ENCODE data around the gene NACA2.
"Not testable (repeated sequence)": the region's sequence is repeated elsewhere in the genome, so short reads cannot be mapped to it uniquely, and the experiment has no call there.

NACA2 gene

DNA sequence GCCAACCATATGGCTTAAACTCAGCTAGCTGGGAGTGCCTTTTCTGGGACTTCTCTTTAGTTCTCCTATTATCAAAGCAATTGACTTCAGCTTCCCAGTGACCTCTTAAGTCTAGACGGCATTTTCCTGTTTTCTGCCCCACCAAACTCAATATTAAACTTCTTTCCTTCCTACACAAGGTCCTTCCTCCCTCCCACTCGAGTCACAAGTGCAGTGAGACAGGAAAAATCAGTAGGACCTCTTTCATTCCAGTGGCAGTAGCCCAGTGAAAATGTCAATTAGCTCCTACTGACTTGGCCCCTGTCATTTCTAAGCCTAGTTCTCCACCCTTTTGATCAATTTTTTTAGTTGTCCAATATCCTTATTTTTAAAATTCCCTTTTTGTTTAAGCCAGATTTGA, 9.6 kb upstream of the NACA2 start:
- DNase-seq (ENCODE audit: low spot score): no peak

DNA sequence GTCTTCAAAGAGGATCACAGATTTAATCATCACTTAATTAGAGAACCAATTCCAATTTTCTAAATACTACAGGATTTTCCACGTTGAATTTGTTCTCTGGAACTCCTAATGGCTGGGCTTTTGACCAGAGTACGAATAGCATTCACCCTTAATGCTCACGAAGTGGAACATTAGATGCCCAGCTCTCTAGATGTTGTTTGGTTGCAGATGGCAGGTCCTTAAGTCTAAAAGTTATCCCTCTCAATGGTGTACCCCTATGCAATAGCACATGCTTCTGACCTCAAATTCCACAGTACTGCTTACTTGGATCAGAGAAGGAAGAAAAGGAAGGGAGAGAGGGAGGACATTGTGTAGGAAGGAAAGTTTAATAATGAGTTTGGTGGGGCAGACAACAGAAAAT, 8.6 kb upstream of the NACA2 start:
- DNase-seq (ENCODE audit: low spot score): no peak
- no peak for FAIRE-seq

More for the DNA sequence above, 9.6 kb upstream of the NACA2 start:
- no peak for FAIRE-seq

DNA sequence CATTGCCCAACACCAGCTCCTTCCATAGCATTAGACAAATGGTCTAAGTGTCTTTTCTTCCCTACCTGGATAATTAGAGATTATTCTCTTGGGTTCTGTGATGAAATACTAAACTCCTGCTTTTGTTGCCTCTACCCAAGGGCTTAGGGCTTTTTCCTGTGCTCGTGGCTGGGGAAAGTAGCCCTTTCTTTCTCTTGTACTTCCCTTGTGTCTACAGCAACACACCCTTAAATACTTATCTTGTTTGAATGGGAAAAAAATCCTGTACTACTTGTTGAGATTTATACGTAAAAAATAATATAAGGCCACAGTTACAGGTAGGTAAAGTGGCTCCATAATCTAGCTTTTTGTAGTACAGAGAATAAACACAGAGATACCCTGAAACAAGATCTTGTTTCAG, 7.0 kb upstream of the NACA2 start:
- DNase-seq (ENCODE audit: low spot score) (no peak), FAIRE-seq (no peak)

DNA sequence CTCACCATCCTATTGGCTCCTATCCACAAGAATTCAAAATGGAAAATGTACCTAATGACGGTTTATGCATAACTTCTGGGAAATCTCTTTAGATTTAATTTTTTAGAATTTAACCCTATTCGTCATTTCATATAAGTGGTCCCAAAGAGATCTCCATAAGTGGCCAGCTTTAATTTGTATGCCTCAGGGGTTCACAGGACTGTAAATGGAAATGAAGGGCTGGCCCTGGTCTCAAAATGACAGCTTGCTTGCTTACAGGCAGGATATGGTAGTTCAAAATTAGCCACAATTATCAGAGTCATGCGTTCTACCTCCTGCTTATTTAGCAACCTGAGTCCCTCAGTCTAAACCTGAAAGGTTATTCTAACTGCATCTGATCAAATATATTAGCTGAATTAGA, 6.6 kb upstream of the NACA2 start:
- FAIRE-seq (no peak), DNase-seq (ENCODE audit: low spot score) (no peak)

DNA sequence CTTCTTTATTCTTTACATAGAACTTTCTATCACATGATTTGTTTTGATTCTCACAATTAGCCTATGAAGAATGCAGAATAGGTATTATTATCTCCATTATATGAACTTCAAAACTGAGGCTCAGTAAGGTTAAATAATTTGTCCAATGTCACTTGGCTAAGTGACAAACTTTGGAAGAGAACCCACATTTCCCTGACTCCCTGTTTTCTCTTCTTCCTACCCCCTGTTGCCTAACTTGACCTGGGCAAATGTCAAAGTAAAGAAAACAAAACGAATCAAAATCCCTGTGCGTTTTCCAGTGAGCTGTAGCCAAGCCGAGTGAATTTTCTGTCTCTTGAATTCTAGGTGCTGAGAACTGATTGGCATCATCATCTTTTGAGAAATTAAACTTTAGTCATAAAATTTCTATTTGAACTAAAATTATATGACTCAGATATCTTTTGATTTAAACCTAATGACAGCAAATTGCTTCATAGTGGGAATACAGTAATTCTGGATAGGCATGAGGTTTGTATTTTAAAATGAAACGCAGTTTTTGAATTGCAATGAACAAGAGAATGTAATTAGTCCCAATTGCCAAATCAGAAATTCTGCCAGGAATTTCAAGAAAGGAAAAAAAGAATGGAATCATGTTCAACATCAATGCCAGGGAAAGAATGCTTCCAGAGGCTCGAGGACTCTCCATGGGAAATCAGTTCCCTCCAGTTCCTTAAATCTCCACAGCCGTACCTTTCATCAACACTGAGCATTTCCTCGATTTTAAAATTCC, 4.6 kb upstream of the NACA2 start:
- FAIRE-seq (no peak), DNase-seq (ENCODE audit: low spot score) (no peak)

DNA sequence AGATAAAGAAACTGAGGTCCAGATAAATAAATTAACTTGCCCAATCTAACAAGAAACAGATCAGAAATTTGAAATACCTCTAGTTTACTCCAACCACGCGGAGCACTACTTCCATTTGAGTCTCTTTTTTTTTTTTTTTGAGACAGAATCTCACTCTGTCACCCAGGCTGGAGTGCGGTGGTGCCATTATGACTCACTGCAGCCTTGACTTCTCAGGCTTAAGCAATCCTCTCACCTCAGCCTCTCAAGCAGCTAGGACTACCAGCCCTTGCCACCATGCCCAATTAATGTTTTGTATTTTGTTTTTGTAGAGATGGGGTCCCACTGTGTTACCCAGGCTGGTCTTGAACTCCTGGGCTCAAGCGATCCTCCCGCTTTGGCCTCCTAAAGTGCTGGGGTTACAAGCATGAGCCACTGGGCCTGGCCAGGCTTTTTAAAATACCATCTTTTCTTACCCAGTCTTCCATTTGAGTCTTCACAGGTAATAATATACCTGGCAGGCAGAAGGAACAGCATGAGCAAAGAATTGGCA, 3.3 kb upstream of the NACA2 start:
- peak; percentile 18 for DNase-seq (ENCODE audit: low spot score)
- FAIRE-seq: peak; percentile 51

DNA sequence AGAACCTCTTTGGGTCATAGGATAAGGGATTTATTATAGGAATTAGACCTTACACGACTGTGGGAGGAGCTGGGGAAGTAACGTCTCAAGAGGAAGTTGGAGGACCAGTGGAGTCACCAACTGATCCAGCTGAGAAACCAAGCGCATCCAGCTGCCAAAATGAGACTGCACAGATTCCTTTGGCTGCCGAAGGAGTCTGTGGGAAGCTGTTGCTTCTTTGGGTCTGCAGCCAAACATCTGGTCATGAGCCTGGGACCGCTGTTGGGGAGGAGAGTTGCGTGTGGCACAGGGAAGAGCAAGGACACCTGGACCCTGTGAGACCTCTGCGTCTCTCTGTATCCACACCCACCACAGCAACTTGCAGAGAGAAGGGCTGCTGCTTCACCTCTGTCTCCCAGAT, 2.4 kb upstream of the NACA2 start:
- FAIRE-seq (peak; percentile 38), DNase-seq (ENCODE audit: low spot score) (peak; percentile 42)

DNA sequence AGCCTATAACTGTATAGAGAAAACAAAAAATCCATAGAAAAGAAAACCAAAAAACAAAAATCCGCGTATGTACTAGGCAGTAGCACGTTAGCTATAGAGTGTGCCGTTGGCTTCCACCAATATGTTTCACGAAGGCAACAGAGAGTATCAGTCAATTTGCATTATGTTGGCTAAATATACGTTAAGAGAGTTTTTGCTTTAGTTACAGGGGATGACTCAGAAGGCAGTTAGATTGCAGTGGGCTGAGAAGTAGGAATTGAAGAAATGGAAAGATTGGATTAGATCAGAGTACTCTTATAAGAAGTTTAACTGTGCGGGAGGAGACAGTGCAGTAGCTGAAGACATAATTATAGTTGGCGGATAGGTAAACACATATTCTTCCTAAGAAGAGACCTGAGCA, 911 bp upstream of the NACA2 start:
- DNase-seq (ENCODE audit: low spot score) (no peak), FAIRE-seq (no peak)

DNA sequence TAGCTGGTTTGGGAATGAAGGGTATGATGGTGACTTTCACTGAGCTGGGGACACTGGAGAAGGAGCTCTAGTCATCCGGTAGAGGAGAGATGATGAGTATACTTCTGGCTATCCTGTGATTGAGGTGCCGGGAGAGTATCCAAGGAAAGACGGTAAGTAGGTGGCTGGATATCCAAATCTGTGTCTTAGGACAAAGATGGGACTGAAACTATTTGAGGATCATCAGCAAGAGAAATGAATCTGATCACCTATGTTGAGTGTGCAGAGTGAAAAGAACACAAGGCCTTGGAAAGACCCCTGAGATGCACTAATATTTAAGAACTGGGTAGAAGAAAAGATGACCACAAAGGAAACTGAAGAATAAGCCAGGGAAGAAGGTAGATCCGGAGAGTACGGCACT, 1.0 kb downstream of the NACA2 start:
- FAIRE-seq (no peak), DNase-seq (ENCODE audit: low spot score) (no peak)

DNA sequence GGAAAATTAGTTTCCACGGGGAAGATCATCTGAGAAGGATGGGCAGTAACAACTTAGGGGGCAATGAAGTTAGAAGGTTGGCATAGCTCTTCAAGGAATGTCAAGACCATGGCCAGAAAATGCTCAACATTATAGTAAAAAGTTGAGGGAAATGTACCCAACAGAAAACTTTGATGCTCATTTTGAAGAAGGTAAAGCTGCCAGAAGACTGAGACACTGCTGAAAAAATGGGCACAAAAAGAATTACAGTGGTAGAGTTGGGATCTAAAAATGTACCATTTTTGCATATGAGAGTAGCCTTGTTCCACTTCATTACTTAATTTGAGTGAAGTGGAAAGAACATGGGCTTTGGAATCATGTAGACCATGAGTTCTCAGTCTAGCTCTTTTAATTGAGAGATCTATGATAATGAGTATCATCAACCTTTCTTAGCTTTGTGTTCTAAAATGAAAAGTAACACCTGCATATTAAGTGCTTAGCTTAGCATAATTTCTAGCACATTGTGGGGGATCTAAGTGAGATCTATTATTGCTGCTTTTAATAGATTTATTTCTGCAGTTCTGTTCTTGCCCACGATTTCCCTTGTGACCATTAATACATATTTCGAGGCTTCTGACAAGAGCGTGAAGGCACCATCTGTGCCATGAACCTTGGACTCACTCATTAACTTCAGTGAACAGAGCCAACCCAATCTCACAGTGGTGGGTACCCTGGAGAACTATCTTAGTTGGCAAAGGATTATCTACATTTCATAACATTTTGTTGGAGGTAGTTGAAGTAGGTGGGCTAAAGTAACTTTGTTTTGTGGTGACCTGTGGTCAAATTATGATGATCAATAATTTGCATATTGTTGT, 3.0 kb downstream of the NACA2 start:
- no peak for DNase-seq (ENCODE audit: low spot score)
- no peak for FAIRE-seq

DNA sequence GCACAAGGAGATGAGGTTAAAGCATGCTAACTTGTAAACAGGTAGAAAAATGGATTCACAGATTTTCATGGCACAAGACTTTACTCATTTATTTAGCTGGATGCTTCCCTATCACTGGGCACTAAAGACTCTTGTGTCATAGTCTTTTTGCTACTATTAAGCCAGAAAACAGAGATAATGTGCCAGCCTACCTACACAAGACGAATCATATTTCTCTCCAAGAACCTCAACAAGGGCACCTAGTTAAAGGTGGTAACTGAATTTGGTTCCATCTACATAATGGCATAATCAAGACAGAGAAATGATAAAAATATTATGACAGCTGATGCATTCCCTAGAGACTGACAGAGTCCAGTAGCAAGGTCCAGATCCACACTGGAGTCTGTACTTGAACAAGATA, 3.8 kb downstream of the NACA2 start:
- no peak for DNase-seq (ENCODE audit: low spot score)
- no peak for FAIRE-seq

DNA sequence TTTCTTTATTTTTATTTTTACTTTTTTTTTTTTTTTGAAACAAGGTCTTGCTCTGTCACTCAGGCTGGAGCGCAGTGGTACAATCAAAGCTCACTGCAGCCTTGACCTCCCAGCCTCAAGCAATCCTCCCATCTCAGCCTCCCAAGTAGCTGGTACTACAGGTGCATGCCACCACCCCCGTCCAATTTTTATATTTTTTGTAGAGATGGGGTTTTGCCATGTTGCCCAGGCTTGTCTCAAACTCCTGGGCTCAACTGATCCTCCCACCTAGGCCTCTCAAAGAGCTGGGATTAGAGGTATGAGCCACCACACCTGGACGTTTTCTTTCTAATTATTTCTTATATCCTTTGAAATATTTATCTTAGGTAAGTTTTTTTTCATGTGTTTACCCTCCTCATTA, 4.4 kb downstream of the NACA2 start:
- not testable (repeated sequence) for DNase-seq (ENCODE audit: low spot score)

DNA sequence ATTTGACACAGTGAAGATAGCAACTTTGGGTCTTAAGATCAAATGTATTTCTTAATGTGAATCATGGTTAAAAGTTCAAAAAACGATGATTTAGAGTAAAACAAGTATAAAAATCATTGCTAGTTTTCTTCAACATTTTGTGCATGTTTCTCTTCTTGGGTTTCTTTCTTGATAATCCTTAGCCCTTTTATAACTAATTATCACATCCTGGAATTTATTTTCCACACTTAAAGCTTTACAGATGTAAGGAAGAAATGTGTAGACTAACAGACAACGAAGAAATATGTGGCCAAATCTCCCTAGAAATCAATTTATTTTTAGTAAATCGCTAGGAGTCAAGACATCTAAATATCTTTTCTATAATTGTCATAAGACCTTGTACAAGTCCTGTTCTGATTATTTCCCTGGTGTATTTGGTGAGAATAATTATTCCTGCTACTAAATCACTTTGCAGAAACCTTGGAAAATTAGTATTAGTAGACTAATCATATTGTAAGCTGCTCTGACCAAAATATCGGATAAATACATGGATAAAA, 4.9 kb downstream of the NACA2 start:
- FAIRE-seq (no peak), DNase-seq (ENCODE audit: low spot score) (no peak)

More for the DNA sequence above, 4.4 kb downstream of the NACA2 start:
- not testable (repeated sequence) for FAIRE-seq

DNA sequence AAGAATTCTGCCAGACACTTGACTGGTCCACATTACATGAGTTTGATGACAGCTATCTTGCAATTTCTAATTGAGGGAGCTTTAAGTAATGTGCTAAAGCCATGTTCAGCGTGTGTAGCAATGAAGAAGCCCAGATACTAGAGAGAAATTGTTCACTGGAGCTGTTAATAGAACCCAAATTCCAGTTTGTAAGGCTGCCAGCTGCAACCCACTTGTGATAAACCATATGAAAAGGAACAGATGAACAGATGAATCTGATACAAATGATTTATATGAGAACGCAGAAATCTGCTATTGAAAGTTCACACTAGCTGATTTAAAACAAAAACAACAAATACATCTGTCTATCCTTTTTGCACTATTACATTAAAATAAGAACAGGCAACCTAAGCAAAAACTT, 6.2 kb downstream of the NACA2 start:
- no peak for FAIRE-seq
- no peak for DNase-seq (ENCODE audit: low spot score)

DNA sequence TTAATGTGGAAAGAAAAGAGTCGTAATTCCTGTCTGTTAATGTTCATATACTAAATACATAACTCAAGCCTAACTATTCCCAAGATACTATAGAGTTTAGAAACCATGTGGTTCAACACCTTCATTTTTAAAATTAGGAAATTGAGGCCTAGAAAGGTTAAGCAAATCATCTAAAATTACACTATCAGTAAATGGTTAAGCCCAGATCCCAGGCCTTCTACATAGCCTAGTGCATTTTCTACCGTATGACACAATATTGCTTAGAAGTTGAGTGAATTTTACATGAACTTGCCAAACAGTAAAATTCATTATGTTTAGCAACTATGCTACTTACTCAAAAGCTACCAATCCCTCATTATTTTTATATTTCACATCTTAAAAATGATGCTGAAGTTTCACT, 6.8 kb downstream of the NACA2 start:
- no peak for DNase-seq (ENCODE audit: low spot score)
- FAIRE-seq: no peak

DNA sequence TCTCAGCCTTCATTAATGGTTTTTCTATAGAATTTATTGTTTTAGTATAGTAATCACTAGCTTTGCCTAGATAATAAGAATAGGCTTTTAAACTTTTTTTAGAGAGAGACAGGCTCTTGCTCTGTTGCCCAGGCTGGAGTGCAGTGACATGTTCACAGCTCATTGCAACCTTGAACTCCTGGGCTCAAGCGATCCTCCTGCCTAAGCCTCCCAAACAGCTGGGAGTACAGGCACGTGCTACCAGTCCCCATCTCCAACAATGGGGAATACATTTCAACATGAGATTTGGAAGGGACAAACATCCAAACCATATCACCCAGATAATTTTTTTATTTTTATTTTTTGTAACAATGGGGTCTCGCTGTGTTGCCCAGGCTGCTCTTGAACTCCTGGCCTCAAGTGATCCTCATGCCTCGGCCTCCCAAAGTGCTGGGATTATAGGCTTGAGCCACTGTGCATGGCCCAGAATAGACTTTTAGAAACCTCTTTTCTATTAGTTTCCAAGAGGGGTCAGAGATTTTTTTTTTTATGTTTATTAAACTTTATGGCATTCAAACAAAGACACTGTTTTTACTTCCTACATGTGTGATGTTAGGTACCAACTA, 7.3 kb downstream of the NACA2 start:
- no peak for DNase-seq (ENCODE audit: low spot score)
- FAIRE-seq: no peak

DNA sequence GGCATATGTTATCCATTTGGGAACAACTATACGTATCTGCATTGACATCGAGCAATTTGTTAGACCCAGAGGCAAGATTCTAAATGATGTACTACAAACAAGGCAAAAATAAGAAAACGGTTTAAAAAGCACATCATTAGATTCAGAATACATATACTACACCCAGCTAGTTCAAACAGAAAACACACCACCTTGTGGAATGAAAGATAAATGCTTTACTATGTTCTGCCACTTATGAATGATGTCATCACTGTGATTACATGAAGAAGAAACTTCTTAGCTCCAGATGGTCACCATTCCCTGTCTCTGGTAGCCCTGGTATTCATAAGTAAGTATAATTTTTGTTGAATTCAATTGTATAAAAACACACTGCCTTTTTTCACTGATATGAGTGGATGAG, 7.8 kb downstream of the NACA2 start:
- FAIRE-seq: peak; percentile 72
- peak; percentile 31 for DNase-seq (ENCODE audit: low spot score)

DNA sequence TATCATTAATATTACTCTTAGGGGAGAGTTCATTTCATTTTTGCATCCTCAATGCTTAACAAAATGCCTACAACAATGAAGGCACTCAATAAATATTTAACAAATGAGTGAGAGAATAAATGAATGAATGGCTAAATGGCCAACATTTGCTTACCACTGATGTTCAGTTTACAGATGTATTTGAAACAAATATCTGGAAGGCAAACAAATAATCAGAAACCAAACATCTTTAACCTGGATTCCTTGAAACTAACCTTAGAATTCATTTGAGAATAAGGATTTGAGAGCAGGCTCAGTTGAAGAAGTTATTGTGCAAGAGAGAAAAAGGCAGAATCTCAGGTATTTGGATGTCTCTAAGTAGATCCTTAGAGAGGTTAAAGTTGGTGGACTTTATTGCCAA, 8.4 kb downstream of the NACA2 start:
- no peak for FAIRE-seq
- DNase-seq (ENCODE audit: low spot score): no peak

DNA sequence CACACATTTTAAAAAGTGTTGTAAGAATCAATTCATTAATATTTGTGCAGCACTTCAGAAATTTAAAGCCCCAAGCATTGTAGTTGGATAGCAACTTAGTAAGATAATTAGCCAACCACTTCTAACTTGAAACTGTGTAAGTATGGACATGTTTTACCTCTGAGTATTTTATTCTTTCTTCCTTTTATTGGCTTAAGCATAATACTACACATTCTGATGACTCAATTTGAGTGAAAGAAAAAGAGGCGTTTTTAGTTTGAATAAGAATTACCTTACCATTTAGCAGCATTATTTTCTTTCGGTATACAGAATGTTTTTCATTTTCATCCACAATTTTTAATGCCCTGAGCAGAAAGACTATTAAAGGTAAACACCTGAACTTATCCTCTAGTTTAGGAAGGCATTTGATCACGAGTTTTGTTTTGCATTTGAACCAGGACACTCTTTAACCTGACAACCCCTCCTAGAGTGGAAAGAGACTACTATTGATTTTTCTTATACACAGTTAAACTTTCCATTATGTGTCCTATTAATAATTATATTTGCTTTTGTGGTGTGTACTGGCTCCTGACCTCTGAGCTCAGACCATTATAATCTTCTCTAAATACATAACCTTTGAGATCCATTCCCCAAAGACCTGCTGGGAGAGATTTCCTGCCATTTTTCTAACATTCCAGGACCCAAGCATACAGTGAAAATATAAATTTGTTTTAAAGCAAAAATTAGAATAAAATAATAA, 9.2 kb downstream of the NACA2 start:
- DNase-seq (ENCODE audit: low spot score) (no peak), FAIRE-seq (no peak)

DNA sequence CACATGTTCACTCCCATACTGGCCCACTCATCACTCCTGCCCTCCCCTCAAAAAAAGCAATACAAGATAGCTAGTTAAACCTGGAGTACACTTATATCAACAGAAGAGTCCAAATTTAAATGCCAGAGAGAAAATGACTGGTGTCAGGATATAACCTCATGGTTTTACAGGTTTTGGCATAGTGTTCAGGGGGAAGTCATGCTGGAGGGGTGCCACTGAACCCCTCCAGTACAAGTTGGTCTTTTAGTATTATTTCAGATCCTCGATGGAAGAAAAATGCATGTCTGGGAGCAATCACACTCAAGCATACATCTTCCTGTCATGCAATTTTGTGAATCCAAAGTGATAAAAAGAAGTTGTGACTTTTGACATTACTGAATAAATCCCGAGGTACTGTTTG, 10.5 kb downstream of the NACA2 start:
- DNase-seq (ENCODE audit: low spot score): no peak
- no peak for FAIRE-seq

DNA sequence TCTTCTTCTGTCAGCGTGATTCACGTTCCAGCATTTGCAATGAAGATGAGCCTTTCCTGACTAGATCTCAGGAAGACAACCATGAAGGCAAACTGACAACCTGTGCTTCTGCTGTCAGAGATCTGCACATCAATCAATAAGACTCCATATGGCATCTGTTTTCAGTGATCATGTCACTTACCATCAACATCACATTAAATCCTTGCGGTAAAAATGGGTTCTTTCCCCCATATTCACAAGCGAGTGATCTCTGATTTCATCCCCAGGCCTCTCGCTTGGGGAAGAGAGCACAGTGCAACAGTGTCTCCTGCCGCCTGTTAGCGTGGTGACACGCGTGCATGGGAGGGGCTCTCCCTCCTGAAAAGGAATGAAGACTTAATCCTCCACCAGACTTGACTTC, 11.1 kb downstream of the NACA2 start:
- DNase-seq (ENCODE audit: low spot score) (no peak), FAIRE-seq (no peak)
